ENCODE results near the gene NTNG1. TPM values are rescaled to one million over a fixed set of nuclear protein-coding genes. Genes with fewer than 3 reads are reported as not detected.
"Not testable (repeated sequence)": the region's sequence is repeated elsewhere in the genome, so short reads cannot be mapped to it uniquely, and the experiment has no call there.

NTNG1 gene
- total RNA-seq (2014; rRNA removed; shearing (Covaris generic); ENCODE audit: low replicate concordance), result 0.41 and 2.2 TPM in 2 replicates

DNA sequence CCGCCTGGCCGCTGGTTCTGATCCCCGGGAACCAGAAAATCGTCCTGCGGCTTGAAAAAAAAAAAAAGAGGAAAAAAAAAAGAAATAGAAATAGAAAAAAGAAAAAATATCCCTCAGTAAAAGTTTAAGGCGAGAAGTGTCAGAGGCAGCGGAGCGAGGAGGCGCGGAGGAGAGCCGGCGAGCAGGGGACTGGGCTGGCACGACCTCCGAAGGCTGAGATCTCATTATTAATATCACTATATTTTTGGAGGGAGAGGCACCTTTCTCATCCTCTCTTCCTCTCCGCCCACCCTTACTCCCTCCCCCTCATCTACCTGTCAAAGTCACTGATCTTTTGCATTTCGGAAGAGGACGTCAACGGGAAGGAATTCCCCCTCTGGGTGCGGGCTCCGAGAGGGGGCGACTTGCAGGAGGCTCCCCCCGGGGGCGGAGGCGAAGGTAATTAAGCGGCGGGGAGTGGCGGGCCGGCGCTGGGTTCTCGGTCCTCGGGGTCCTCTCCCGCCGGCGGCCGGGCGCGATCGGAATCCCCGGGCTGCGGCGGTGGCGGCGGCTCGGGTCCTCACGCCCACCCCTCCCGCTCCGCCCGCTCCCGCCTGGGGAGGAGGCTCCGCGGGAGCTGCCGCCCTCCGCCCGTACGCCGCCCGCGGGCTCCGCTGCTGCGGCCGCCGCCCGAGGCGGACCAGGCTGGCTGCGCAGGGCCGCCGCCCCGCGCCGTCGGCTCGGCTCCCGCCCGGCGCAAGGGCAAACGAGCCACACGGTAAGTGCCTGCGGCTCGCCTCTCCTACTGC, at the start of gene NTNG1:
Gene NTNG1 (plus strand): TSS at position 337 of the 788 bp plus-strand sequence.
- in situ Hi-C loops (cut with HindIII; ENCODE audit: low pct_unique_long_range_greater_than_20kb, low sequenced_read_pairs), result no loop called here
- no peak for DNase-seq (ENCODE audit: low read depth)

DNA sequence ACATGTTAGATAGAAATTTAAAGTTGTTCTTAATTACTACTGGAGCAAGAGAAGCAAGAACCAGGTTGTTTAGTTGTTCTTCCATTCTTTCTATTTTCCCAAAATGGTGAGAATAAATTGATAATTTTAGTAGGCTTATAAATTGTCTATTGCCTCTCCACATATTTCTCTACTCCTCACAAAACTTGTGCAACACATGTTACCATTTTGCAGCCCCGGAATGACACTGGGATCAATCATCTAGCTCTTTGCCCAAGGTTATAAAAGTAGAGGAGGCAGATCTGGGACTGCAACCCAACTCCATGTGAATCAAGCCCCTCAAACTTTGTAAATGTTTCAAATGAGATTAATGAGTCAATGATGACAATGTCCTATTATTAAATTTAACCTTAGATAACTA, 49.4 kb upstream of the NTNG1 start:
- in situ Hi-C loops (cut with HindIII; ENCODE audit: low pct_unique_long_range_greater_than_20kb, low sequenced_read_pairs), result no loop called here
- DNase-seq (ENCODE audit: low read depth), result no peak

DNA sequence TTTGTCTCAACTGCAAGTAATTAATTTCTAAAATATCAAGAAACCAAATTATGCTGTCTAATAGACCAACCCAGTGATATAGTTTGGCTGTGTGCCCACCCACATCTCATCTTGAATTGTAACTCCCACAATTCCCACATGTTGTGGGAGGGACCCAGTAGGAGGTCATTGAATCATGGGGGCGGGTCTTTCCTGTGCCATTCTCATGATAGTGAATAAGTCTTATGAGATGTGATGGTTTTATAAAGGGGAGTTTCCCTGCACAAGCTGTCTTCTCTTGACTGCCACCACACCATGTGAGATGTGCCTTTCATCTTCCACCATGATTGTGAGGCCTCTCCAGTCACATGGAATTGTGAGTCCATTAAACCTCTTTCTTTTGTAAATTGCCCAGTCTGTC, 47.4 kb upstream of the NTNG1 start:
- DNase-seq (ENCODE audit: low read depth); in situ Hi-C loops (cut with HindIII; ENCODE audit: low pct_unique_long_range_greater_than_20kb, low sequenced_read_pairs): not testable (repeated sequence)

DNA sequence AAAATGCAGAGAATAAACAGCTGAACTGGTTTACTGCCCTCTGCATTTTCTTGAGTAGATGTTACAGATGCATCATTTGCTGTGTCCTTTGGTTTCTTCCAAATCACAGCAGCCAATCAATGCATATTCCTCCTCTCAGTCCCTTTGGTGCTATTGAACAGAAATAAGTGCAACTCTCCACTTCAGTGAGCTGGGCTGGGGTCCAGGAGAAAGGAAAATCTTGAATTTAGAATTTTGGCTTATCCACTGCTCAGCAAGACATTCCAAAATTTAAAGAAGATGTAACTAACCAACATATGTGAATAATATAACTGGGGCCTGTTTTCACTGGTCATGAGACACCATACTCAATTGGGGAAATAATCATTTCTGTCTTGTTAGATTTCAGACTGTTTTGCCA, 45.2 kb upstream of the NTNG1 start:
- in situ Hi-C loops (cut with HindIII; ENCODE audit: low pct_unique_long_range_greater_than_20kb, low sequenced_read_pairs), result no loop called here
- no peak for DNase-seq (ENCODE audit: low read depth)

DNA sequence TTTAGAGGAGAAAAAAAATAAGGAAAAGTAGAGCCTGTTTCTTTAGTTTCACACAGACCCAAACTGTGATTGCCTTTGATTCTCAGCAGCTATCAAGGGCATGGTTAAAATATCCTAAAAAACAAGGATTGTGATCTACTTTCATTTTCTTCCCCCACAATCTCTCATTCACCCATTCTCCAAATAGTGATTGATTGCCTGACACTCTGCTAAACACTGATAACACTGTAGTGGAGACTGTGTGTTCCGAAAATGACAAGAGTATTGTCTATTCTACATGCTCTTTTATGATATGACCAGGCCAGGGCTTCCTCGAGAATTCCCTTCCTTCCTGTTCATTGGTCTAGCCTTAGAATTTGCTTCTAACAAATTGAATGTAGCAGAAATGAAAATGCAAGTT, 44.1 kb upstream of the NTNG1 start:
- in situ Hi-C loops (cut with HindIII; ENCODE audit: low pct_unique_long_range_greater_than_20kb, low sequenced_read_pairs), result no loop called here
- no peak for DNase-seq (ENCODE audit: low read depth)

DNA sequence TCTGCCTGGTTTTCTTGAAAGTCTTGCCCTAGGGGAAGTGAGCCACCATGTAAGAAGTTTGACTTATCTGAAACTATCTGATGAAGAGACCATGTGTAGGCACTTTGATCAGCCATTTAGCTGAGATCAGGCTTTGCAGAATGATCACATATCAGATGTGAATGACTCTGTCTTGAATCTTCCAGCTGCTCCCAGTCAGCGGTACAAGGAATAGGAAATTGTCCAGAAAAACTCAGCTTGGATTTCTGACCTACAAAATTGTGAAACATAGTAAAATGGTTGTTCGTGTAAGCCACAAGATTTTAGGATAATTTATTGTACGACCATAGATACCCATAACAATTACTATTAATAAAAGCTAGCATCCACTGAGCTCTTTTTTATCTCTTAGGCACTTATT, 41.9 kb upstream of the NTNG1 start:
- DNase-seq (ENCODE audit: low read depth), result no peak
- in situ Hi-C loops (cut with HindIII; ENCODE audit: low pct_unique_long_range_greater_than_20kb, low sequenced_read_pairs), result no loop called here

DNA sequence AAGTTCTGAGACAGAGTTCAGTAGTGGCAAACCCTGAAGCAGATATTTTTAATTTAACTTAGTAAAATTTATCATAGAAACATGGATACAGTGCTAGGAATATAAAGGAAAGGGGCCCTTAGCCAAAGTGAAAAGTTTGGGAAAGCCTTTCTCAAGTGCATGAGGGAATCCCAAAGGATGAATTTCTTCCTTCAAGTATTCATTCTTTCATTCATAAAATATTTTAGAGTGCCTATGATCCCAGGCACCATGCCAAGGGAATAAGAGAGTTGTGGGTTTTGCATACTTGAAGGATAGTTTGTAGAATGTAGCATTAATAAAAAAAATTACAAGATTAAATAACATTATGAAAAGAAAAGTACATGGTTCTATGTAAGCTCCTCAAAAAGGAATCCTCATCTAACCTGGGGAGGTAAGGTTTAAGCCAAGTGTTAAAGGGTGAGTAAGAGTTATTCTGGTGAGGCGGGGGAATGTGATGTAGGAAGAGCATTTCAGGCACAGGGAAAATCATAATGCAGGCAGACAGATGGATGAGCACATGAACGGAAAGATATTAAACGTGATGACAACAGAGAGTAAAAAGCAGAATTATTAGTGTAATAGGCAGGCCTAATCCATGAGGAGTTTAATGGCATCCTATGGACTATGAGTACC, 40.4 kb upstream of the NTNG1 start:
- in situ Hi-C loops (cut with HindIII; ENCODE audit: low pct_unique_long_range_greater_than_20kb, low sequenced_read_pairs), result no loop called here

DNA sequence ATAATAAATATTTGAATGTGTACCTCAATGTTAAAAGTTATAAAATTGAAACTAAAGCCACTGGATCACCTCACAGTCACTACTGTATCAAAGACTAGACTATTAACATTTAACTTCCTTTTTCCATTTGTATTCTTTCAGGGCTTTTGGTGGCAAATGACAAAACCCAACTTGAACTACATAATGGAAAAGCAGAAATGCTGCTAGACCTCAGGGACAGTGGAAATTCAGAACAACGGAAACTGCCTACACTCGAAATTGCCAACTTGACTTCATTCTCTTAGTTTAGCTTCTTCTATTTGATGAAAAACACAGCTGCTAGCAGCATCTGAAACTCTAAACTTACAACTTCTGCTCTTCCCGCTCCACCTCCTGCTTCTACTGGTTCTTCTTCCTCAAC, 34.9 kb upstream of the NTNG1 start:
- DNase-seq (ENCODE audit: low read depth), result no peak
- in situ Hi-C loops (cut with HindIII; ENCODE audit: low pct_unique_long_range_greater_than_20kb, low sequenced_read_pairs), result no loop called here

More for the DNA sequence above, 40.4 kb upstream of the NTNG1 start:
- DNase-seq (ENCODE audit: low read depth), result no peak

DNA sequence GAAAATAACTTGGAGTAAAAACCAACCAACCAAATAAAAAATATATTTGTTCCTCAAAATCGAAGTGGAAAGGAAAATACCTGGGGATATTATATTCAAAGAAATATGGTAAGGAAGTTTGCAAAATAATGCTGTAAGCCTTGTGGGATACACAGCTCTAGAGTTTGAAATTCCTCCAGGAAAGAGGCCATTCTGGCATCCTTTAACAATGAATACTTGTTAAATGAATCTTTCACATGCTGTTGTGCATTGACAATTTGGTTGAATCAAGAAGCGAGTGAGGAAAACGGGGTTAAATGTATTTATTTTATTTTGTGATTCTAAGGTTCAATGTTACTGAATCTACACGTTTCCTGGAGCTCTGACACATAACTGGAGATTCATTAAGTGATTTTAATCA, 30.5 kb upstream of the NTNG1 start:
- DNase-seq (ENCODE audit: low read depth), result no peak
- in situ Hi-C loops (cut with HindIII; ENCODE audit: low pct_unique_long_range_greater_than_20kb, low sequenced_read_pairs), result no loop called here

DNA sequence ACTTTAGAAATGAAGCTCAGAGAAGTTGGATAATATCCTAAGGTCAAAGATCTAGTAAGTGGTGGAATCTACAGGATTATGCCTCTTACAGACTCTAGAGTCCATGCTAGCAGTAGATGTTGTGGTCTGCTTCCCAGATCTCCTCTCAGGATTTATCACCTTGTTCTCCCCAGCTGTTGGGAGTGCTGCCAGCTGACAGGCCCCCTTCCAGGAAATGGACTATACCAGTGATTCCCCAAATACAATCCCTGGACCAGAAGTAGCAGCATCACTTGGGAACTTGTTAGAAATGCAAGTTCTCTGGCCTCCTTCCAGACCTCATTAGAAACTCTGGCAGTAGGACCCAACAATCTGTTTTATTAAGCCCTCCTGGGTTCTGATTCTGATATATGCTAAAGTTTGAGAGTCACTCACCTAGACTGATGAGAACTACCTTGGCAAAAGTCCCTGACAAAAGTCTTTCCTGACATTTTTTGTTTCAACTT, 24.5 kb upstream of the NTNG1 start:
- DNase-seq (ENCODE audit: low read depth), result no peak
- in situ Hi-C loops (cut with HindIII; ENCODE audit: low pct_unique_long_range_greater_than_20kb, low sequenced_read_pairs), result no loop called here

DNA sequence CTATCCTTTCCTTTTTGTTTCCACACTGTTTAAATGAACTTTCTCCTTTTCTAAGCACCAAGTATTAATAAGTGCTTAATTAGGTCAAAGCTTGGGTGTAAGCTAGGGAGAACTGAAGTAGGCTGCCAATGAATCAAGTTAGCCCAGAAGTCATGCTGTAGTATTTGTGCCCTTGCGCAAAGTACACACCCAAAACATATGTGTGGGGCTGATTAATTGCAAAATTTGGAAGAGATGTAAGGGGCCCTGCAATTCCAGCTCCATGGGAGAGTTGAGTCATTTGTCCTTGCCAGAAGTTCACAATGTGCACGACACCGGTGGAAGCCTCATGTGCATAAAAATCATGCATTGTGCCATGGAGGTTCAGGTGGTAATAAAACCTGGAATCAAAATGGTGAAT, 18.6 kb upstream of the NTNG1 start:
- no peak for DNase-seq (ENCODE audit: low read depth)
- in situ Hi-C loops (cut with HindIII; ENCODE audit: low pct_unique_long_range_greater_than_20kb, low sequenced_read_pairs), result no loop called here

DNA sequence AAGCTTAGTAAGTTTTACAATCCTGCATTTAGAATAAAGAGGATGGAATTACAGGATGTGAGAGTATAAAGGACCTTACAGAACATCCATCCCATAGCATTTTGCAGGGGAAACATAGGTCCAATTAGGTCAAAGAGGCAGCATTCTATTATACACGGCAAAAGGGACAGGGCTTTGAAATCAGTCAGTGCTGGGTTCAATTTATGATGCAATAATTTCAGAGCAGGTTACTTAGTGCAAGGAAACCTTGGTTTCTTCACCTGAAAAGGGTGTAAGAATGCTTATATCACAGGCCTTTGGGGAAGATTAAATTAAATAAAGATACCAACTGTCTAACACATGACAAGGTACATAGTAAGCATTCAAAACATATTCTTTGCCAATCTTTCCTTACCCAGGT, 17.1 kb upstream of the NTNG1 start:
- DNase-seq (ENCODE audit: low read depth), result no peak
- in situ Hi-C loops (cut with HindIII; ENCODE audit: low pct_unique_long_range_greater_than_20kb, low sequenced_read_pairs), result no loop called here

DNA sequence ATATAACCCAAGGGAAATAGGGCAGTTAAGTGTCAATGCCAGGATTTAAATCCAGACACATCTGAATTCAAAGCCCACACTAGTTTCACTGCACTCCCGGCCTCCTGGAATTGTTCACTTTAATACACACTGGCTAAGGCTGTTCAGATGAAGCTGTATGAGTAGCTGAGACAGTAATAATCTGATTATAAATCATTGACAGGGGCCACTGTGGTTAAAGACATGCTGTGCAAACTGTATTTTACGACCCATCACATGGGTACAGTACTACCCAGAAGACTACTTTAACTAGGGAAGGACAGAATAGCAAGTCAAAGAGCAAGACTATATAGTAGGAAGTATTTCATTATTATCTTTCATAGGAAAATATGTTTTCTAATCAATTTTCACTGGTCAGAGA, 16.1 kb upstream of the NTNG1 start:
- in situ Hi-C loops (cut with HindIII; ENCODE audit: low pct_unique_long_range_greater_than_20kb, low sequenced_read_pairs), result no loop called here

DNA sequence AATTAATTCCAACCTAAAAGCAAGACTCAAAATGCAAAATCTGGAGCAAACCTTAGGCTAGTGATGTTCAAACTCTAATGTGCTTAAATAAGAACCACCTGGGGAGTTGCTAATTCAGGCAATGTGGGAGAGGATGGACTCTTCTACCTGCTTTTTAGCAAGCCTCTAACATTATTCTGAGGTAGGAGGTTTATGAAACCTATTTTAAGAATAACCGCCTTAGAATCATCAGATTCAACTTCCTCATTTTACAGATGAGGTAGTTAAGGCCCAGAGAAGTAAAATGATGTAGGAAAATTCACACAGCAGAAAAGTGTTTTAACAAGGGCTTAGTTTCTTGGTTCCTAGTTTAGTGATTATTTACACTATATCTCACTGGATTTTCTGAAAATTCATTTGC, 8.6 kb upstream of the NTNG1 start:
- in situ Hi-C loops (cut with HindIII; ENCODE audit: low pct_unique_long_range_greater_than_20kb, low sequenced_read_pairs), result no loop called here
- no peak for DNase-seq (ENCODE audit: low read depth)

More for the DNA sequence above, 16.1 kb upstream of the NTNG1 start:
- no peak for DNase-seq (ENCODE audit: low read depth)

DNA sequence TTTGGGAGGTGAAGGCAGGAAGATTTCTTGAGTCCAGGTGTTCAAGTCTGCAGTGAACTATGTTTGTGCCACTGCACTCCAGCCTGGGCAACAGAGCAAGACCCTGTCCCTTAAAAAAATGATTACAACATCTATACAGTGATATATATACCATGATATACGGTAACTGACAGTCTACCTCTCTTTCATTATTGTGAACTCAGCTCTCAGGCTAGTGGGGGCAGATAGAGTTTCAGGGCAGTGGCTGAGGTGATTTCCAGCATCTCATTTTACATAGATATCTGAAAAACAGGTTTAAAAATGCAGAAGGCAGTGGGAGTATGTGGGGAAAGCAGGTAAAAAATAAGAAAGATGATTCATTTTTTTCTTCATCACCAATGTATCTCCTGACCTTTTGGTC, 8.1 kb upstream of the NTNG1 start:
- in situ Hi-C loops (cut with HindIII; ENCODE audit: low pct_unique_long_range_greater_than_20kb, low sequenced_read_pairs), result no loop called here
- no peak for DNase-seq (ENCODE audit: low read depth)

DNA sequence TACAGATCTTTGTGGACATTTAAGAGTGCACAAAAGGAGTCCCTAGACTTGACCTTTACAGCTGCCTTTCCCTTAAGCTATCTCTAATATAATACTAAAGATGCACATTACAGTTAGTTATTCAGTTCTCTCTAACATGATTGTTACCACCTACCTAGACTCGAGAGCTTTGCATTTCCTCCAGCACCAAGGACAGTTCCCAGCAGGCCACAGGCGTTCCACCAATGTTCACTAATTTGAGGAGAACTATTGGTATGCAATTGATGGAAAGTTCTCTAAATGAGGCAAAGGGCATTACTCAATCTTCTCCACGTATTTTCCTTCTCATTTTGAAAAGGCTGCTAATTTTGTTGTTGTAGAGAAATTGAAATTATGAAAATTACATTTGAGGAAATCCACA, 5.4 kb upstream of the NTNG1 start:
- peak; percentile 18 for DNase-seq (ENCODE audit: low read depth)
- in situ Hi-C loops (cut with HindIII; ENCODE audit: low pct_unique_long_range_greater_than_20kb, low sequenced_read_pairs), result no loop called here

DNA sequence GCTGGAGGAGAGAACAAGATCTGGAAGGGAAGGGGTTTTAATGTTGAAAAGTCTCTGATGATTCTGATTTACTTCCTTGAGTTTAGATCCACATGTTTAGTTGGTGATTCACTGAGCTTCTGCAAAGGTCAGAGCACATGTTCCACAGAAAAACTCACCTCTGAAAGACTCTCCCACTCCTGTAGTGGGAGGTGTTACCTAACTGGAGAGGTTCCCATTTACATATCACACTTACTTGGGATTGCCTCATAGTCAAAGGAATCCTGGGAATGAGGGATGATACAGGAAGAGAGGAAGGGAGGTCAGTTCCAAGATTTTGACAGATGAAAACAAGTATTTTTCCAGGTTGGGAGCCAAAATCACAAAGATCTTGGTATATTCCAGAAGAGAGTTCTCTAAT, 2.7 kb upstream of the NTNG1 start:
- in situ Hi-C loops (cut with HindIII; ENCODE audit: low pct_unique_long_range_greater_than_20kb, low sequenced_read_pairs), result no loop called here
- peak; percentile 30 for DNase-seq (ENCODE audit: low read depth)

DNA sequence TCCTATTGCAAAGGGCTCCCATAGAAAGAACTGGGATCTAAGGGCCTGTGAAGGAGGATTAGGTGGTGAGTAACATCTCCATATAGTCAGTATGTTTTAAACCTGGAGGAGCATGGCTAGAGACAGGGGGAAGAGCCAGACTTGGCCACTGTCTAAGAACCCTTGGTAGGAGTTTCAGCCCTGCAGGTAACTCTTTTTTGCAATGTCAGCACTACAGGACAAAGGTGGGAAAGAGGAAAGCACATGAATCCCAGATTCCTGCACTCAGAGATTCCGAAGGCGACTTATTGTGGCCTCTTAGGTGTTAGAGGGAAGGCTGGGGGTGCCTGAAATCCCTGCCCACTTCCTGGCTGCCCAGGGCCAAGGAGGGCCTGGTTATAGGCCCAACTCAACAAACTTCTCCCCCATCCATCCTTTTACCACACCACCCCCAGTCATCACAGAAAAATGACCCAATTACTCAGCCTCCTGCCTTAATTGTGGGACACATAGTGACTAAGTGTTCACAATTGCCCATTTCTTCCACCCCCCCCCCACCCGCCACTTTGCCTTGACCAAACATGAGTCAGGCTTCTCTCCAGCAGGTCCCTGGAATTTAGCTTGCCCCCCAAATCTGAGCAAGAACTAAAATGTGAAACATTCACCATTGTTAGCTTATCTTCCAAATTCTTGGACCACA, 1.9 kb upstream of the NTNG1 start:
- in situ Hi-C loops (cut with HindIII; ENCODE audit: low pct_unique_long_range_greater_than_20kb, low sequenced_read_pairs), result no loop called here

More for the DNA sequence above, 1.9 kb upstream of the NTNG1 start:
- peak; percentile 27 for DNase-seq (ENCODE audit: low read depth)
